Suprapubic skin (tissue), 4 donors: ENCODE measurements around the gene RFX6. TPM values are rescaled to one million over a fixed set of nuclear protein-coding genes. Genes with fewer than 3 reads are reported as not detected.
"Not testable (repeated sequence)": the region's sequence is repeated elsewhere in the genome, so short reads cannot be mapped to it uniquely, and the experiment has no call there.

ENCODE experiments used
- DNase-seq, 2 donors: peaks; one replicate each; pipeline ENCODE4 v3.0.0-alpha.2; 2019; ENCODE audit warnings: low spot score in 2 of 2
- H3K27ac ChIP-seq: fragments of 200-600 bp; sonication (generic); one replicate; pipeline ENCODE4 v1.5.1; 2019
- H3K27me3 ChIP-seq: fragments of 200-600 bp; sonication (generic); one replicate; pipeline ENCODE4 v1.5.1; 2019
- H3K36me3 ChIP-seq: fragments of 200-600 bp; sonication (generic); one replicate; pipeline ENCODE4 v1.5.1; 2019
- H3K4me1 ChIP-seq: fragments of 200-600 bp; sonication (generic); one replicate; pipeline ENCODE4 v1.5.1; 2019
- H3K4me3 ChIP-seq: fragments of 200-600 bp; sonication (generic); one replicate; pipeline ENCODE4 v1.5.1; 2019; ENCODE audit warnings: mild to moderate bottlenecking
- H3K9me3 ChIP-seq: fragments of 200-600 bp; sonication (generic); one replicate; pipeline ENCODE4 v1.5.1; 2019
- CTCF ChIP-seq, 2 donors: fragments of 200-600 bp in 1 of 2; fragments of 450-650 bp in 1 of 2; sonication (generic) in 1 of 2; IDR thresholded peaks; one replicate each; pipeline ENCODE4 v1.5.1; 2016 to 2019; ENCODE audit warnings: antibody characterized with exemption in 2 of 2, mild to moderate bottlenecking in 1 of 2, moderate library complexity in 1 of 2
- EP300 ChIP-seq: sonication (generic); formaldehyde crosslinking; IDR thresholded peaks from one replicate; pipeline ENCODE4 v1.6.1; 2017; ENCODE audit warnings: antibody characterized with exemption
- POLR2A ChIP-seq, 2 donors: fragments of 450-650 bp; IDR thresholded peaks; one replicate each; pipeline ENCODE4 v1.6.1; 2017; ENCODE audit warnings: antibody characterized with exemption in 2 of 2, mild to moderate bottlenecking in 2 of 2, moderate library complexity in 2 of 2
- POLR2AphosphoS5 ChIP-seq, 3 donors: sonication (generic); formaldehyde crosslinking; IDR thresholded peaks; one replicate each; pipeline ENCODE4 v1.6.1; 2017; ENCODE audit warnings: antibody characterized with exemption in 3 of 3
- WGBS: methylation state at CpG from one replicate; pipeline ENCODE4 v1.1.5; 2018; 5-methylcytosine and 5-hydroxymethylcytosine counted together
- total RNA-seq, 4 donors: library from RNA; depleted of rRNA; stranded (reverse); fragments of >200 nt; gene quantifications; one replicate each; pipeline ENCODE4 v1.1.0, GENCODE V29; 2016

The RFX6 gene, protein sequence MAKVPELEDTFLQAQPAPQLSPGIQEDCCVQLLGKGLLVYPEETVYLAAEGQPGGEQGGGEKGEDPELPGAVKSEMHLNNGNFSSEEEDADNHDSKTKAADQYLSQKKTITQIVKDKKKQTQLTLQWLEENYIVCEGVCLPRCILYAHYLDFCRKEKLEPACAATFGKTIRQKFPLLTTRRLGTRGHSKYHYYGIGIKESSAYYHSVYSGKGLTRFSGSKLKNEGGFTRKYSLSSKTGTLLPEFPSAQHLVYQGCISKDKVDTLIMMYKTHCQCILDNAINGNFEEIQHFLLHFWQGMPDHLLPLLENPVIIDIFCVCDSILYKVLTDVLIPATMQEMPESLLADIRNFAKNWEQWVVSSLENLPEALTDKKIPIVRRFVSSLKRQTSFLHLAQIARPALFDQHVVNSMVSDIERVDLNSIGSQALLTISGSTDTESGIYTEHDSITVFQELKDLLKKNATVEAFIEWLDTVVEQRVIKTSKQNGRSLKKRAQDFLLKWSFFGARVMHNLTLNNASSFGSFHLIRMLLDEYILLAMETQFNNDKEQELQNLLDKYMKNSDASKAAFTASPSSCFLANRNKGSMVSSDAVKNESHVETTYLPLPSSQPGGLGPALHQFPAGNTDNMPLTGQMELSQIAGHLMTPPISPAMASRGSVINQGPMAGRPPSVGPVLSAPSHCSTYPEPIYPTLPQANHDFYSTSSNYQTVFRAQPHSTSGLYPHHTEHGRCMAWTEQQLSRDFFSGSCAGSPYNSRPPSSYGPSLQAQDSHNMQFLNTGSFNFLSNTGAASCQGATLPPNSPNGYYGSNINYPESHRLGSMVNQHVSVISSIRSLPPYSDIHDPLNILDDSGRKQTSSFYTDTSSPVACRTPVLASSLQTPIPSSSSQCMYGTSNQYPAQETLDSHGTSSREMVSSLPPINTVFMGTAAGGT
- not detected for total RNA-seq

GRCh38 chr6:116876635-116877611 lies at the start of gene RFX6:
TSS of gene RFX6 (plus strand) at chr6:116877242. CDS start at chr6:116877276, 34 bp downstream.
- Histone ChIP-seq H3K27me3 (peaks cover 38% of the 10 kb centered on the region), H3K27ac (no peak within 1 kb of the TSS), H3K4me1 (peaks cover 14% of the 10 kb centered on the region), H3K36me3 (no peaks in the 10 kb centered on the region), H3K4me3 (peak within 1 kb of the TSS; percentile 43), H3K9me3 (peaks cover 5% of the 10 kb centered on the region)
- TF ChIP-seq POLR2AphosphoS5 (IDR thresholded peaks at IDR 0.05): no peak
- no peak for TF ChIP-seq EP300
- TF ChIP-seq POLR2A (IDR thresholded peaks at IDR 0.05): no peak
- no peak for TF ChIP-seq CTCF (IDR thresholded peaks at IDR 0.05)
- under 1% methylated on average over 19 of the region's 73 CpGs for WGBS
- no peak for DNase-seq

DNA sequence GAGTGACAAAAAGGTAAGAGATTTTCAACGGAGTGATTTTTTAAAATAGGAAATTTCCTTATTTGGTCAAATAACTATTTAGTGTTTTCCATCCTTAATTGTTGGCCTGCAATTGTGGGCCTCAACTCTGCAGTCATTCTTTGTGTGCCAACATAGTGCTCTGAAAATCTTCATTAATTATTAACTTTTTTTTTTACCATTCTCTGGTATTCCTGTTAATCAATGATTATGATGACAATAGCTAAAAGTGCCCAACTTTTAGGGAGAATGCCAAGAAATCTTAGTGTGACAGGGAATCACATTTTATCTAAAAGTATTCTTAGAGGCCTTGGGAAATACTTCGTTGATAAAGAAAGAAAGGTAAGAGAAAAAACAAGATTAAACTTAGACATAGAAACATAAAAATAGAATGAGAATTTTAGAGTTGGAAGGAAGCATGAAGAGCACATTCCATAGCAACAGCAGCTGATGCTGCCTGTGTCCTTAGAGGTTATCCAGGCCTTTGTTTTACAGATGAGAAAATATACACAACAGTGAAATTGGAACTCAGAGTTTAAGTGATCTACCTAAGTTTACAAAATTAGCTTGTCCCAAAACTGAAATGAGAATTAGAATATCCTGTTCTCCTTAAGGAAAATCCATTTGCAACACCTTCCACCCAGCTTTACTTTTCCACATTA lies 49.3 kb upstream of the RFX6 start:
- Histone ChIP-seq H3K27me3 (no peaks in the 10 kb centered on the region), H3K4me1 (no peaks in the 10 kb centered on the region), H3K27ac (no peak overlapping the region), H3K9me3 (peaks cover 7% of the 10 kb centered on the region), H3K4me3 (no peak overlapping the region), H3K36me3 (no peaks in the 10 kb centered on the region)
- DNase-seq: no peak
- WGBS: 58% methylated on average over 2 of the region's 2 CpGs
- no peak for TF ChIP-seq POLR2AphosphoS5 (IDR thresholded peaks at IDR 0.05)
- TF ChIP-seq EP300: no peak
- no peak for TF ChIP-seq CTCF (IDR thresholded peaks at IDR 0.05)
- no peak for TF ChIP-seq POLR2A (IDR thresholded peaks at IDR 0.05)

GRCh38 chr6:116828983-116829382 lies 48.1 kb upstream of the RFX6 start, which contains the start of gene GPRC6A:
TSS of gene GPRC6A (minus strand) at chr6:116829083. CDS start at chr6:116829013, 70 bp downstream.
- H3K36me3 ChIP-seq: no peaks in the 10 kb centered on the region
- TF ChIP-seq EP300 (no peak), CTCF (IDR thresholded peaks at IDR 0.05) (no peak), POLR2A (IDR thresholded peaks at IDR 0.05) (no peak), POLR2AphosphoS5 (IDR thresholded peaks at IDR 0.05) (no peak)
- WGBS: 40% methylated on average over 2 of the region's 2 CpGs

GRCh38 chr6:116834526-116834925 lies 42.5 kb upstream of the RFX6 start:
- not testable (repeated sequence) for H3K4me3 ChIP-seq, H3K9me3 ChIP-seq, H3K36me3 ChIP-seq, H3K27ac ChIP-seq, H3K27me3 ChIP-seq, DNase-seq, H3K4me1 ChIP-seq
- WGBS: 93% methylated on average over 2 of the region's 2 CpGs

More at GRCh38 chr6:116828983-116829382, 48.1 kb upstream of the RFX6 start, which contains the start of gene GPRC6A:
- Histone ChIP-seq H3K27ac (no peak within 1 kb of the TSS), H3K27me3 (no peaks in the 10 kb centered on the region), H3K4me3 (no peak within 1 kb of the TSS), H3K4me1 (no peaks in the 10 kb centered on the region), H3K9me3 (peaks cover 2% of the 10 kb centered on the region)
- DNase-seq: no peak
